ENCODE data around the gene ARIH2.
"Not testable (repeated sequence)": the region's sequence is repeated elsewhere in the genome, so short reads cannot be mapped to it uniquely, and the experiment has no call there.

ARIH2 gene

GRCh38 chr3:49004352-49005302, 86.0 kb downstream of the ARIH2 start:
- DNase-seq = no peak

GRCh38 chr3:49005303-49005680, 86.7 kb downstream of the ARIH2 start:
- no peak for DNase-seq

GRCh38 chr3:49005998-49006397, 87.4 kb downstream of the ARIH2 start:
- no peak for DNase-seq

- DNase-seq = peak; percentile 30
These were observed 87.9 kb downstream of the ARIH2 start for GRCh38 chr3:49006408-49007067.

GRCh38 chr3:49007068-49007770, 88.6 kb downstream of the ARIH2 start, which contains the start of gene WDR6:
TSS of gene WDR6 (plus strand) at chr3:49007391. CDS start at chr3:49007432, 41 bp downstream.
- DNase-seq = peak; percentile 94

- DNase-seq = peak; percentile 64
These were observed 89.3 kb downstream of the ARIH2 start for GRCh38 chr3:49007771-49008528.

GRCh38 chr3:49008627-49009026, 90.0 kb downstream of the ARIH2 start:
- DNase-seq = not testable (repeated sequence)

DNA sequence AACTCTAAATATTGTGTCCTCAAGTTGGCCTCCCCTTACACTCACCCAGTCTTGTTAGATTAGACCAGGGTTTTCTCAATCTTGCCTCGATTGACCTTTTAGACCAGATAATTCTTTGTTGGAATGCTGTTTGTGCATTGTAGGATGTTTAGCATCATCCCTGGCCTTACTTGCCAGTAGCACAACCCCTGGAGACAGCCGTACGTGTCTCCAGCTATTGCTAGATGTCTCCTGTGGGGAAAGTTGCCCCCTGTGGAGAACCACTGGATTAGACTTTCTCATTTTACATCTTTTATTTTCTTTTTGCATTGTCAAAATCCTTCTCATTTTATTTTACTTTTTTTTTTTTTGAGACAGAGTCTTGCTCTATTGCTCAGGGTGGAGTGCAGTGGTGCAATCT, 90.8 kb downstream of the ARIH2 start:
- no peak for DNase-seq

DNA sequence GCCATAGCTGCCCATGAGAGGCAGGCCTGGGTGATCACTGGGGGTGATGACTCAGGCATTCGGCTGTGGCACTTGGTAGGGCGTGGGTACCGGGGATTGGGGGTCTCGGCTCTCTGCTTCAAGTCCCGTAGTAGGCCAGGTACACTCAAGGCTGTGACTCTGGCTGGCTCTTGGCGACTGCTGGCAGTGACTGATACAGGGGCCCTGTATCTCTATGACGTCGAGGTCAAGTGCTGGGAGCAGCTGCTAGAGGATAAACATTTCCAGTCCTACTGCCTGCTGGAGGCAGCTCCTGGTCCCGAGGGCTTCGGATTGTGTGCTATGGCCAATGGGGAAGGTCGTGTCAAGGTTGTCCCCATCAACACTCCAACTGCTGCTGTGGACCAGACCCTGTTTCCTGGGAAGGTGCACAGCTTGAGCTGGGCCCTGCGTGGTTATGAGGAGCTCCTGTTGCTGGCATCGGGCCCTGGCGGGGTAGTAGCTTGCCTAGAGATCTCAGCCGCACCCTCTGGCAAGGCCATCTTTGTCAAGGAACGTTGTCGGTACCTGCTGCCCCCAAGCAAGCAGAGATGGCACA, 93.9 kb downstream of the ARIH2 start:
- no peak for DNase-seq

DNA sequence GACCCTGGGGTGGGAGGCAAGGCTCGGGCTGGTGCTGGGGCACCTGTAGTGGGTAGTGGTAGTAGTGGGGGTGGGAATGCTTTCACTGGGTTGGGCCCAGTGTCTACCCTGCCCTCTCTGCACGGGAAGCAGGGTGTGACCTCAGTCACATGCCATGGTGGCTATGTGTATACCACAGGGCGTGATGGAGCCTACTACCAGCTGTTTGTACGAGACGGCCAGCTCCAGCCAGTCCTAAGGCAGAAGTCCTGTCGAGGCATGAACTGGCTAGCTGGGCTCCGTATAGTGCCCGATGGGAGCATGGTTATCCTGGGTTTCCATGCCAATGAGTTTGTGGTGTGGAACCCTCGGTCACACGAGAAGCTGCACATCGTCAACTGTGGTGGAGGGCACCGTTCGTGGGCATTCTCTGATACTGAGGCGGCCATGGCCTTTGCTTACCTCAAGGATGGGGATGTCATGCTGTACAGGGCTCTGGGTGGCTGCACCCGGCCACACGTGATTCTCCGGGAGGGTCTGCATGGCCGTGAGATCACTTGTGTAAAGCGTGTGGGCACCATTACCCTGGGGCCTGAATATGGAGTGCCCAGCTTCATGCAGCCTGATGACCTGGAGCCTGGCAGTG, 94.6 kb downstream of the ARIH2 start:
- DNase-seq = no peak

GRCh38 chr3:49013738-49014660, 95.4 kb downstream of the ARIH2 start:
- DNase-seq = no peak

DNA sequence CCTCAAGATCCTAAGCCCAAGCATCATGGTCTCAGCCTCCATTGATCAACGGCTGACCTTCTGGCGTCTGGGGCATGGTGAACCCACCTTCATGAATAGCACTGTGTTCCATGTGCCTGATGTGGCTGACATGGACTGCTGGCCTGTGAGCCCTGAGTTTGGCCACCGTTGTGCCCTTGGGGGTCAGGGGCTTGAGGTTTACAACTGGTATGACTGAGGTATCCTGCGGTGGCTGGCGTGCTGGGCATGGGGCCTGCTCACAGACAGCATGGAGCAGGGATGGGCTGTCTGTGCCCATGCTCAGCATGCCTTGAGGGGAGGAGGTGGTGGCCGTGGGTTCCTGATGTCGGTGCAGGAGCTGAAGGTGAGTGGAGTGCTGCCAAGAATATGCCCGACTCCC, 96.4 kb downstream of the ARIH2 start:
- no peak for DNase-seq

DNA sequence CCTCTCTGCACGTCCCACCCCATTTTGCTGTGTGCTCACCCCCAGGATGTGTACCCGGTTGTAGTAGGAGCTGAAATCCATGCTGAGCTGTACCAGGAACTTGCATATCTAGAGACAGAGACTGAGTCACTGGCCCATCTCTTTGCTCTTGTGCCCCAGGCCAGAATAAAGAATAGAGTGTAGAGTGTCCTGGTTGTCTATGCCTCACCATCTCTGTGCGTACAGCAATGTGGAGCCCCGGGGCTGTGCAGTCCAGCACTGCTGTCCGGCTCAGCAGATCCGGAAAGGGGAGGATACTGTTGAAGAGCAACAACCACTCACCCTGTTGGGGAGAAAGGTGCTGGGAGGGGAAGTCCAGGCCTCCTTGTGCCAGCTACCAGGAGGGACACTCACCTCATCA, 97.1 kb downstream of the ARIH2 start:
- no peak for DNase-seq

DNA sequence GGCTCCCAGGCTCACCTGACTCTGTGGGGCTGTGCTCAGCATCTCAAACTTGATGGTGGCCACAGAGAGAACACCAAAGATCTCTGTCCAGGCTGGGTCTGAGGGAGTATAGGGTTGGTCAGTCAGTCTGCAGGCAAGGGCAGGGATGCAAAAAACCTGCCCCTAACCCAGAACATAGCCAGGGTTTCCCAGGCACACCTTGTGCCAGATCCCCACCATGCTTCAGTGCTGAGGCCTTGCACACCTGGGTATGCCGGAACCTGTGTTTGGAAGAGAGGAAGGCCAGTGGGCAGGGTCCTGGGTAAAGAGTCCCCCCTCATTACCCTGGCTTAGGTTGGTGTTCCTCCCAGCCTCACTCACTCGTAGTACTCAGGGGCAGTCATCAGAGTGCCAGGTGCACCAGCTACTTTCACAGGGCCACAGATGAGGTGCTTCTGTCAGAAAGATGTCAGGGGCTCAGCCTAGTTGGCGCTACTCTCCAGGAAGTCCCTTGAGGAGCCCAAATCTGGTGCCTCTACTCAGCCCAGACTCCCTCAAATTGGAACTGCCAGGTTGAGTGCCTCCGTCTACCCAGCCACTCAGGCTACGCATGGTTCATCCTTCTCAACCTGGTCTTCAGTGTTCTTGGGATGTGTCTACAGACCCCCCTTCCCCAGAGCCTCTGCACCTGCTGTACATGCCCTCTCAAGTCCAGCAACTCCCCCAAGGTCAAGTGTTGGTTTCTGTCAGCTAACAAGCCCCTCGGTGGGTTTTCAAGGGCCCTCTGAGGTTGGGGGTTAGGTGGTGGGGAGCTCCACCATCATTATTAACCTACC, 98.0 kb downstream of the ARIH2 start:
- no peak for DNase-seq

- DNase-seq = no peak
These were observed 98.8 kb downstream of the ARIH2 start for GRCh38 chr3:49017229-49017970.

DNA sequence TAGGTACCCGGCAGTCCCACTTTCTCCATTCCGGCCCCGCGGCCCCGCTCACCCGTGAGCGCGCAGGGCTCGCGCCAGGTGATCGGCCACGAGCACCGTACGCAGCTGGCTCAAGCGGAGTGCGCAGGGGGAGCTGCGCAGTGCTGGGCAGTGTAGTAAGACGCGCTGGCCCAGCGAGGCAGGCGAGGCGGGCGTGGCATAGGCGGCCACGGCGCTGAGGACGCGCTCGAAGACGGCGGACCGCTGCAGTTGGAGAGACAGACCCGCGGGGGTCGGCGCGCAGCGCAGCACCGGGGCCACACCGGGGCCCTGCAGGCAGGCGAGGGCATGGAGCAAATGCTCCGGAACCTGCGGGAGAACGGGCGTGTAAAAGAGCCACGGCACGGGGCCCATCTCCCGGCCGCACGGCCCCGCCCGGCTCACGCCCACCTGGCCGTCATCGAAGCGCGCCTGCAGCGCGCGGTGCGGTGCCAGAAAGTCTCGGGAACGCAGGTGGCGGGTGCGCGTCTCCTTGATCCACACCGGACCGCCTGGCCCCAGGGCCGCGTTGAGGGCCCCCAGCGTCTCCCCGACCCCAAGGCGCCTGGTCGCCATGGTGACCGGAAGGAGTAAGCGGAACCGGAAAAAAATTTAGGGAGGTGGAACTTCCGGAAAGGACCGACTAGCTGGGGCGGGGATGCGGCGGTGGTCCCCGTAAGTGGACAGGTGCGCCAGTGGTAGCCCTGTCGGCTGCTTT, 99.5 kb downstream of the ARIH2 start, which contains the start of gene DALRD3:
Gene DALRD3, minus strand, starts transcription at position 610 of the 736 bp plus-strand sequence. Its CDS starts 16 bp downstream, at position 594.
- DNase-seq = peak; percentile 78

- no peak for DNase-seq
These were observed 100.0 kb downstream of the ARIH2 start for GRCh38 chr3:49018707-49019006.

DNA sequence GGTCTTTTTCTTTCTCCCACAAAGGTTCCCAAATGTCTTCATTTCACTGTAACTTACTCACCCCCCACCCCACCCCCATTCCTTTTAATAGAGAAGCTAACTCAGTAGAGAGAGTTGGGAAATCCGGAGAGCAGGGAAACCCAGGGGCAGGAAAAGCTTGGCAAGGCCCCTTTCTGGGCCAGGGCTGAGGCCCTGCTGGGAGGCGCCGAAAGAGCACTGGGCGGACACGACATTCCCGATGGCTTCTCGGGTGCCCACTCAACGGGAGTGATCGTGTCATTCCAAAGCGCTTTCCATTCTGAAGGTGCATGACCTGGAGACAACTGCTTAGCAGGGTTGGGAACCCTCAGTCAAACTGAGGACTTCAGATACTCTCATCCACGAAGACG, 101.3 kb downstream of the ARIH2 start:
- DNase-seq = no peak

All from midbrain (tissue), 1 donor.